LoVo (cell line): Measurements from ENCODE around the gene ZCCHC24.
"Not testable (repeated sequence)": the region's sequence is repeated elsewhere in the genome, so short reads cannot be mapped to it uniquely, and the experiment has no call there.

Experiments used
- DNase-seq: peaks from one replicate; pipeline ENCODE4 v3.0.0-alpha.2; 2016; ENCODE audit warnings: low spot score

The ZCCHC24 gene

DNA sequence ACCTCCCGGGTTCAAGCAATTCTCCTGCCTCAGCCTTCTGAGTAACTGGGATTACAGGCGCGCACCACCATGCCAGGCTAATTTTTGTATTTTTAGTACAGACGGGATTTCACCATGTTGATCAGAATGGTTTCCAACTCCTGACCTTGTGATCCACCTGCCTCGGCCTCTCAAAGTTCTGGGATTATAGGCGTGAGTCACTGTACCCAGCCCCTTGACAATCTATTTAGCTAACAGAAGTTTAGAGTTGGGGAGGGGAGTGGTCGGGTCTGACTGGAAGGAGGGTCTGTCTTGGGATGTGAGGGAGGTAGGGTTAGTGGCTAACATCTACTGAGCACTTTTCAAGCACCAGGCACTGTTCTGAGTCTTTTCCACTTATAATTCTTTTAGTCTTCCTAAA, 27.0 kb upstream of the ZCCHC24 start:
- DNase-seq: no peak

DNA sequence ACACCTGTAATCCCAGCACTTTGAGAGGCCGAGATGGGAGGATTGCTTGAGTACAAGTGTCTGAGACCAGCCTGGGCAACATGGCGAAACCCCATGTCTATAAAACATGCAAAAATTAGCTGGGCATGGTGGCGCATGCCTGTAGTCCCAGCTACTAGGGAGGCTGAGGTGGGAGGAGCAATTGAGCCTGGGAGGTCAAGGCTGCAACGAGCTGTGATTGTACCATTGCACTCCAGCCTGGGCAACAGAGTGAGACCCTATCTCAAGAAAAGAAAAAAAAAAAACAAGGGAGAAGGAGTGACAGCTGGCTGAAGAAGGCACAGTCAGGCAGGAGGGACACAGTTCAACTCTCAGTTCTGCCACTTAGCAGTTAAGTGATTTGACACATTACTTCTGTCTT, 26.4 kb upstream of the ZCCHC24 start:
- DNase-seq: no peak

DNA sequence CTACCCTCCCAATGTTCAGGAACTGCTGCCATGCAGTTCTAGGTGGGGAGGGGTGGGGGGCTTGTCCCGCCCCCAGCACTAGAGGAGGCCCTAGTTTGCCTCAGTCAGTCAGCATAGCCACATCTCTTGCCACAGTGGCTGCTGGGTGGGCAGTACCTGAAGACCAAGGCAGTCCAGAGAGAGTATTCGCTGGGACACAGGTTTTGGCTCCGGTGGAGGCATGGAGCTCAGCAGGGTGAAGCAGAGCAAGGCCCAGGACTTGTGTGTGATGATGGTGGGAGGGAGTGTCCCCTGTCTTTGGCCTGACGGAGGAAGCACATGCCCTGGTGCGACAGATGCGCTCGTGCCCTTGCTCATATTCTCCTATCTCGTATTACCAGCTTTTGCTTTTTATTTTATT, 24.7 kb upstream of the ZCCHC24 start:
- no peak for DNase-seq

DNA sequence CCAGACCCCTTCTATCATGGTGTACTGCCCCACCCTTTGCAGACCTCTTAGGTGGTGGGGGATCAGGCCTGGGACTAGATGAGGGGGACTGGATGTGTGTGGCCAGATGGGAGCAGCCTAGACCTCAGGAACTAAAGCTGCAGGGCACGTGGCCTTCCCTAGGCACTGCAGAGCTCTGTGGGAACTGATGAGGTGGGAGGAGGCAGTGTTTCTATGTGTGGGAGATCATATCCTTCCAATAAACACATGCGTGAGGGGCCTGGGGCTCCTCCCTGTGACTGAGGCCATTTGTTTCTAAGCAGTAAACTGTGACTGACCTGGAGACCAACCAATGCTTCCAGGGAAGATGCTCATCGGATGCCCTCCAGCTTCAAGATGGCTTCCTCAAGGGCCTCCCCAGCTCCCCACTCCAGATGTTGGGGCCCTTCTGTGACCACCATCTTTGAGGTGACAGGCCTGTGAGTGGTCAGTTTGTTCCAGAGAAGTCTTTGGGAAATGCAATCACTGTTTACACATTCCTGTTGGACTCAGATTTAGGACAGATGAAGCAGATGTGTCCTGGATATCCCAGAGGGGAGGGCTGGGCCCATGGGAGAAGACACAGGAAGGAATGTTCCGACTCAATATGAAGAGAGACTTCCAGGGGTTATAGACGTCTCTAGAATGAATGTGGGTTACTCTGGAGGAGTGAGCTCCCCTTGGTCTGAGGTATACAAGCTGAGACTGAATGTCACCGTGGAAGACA, 23.6 kb upstream of the ZCCHC24 start:
- DNase-seq: no peak

DNA sequence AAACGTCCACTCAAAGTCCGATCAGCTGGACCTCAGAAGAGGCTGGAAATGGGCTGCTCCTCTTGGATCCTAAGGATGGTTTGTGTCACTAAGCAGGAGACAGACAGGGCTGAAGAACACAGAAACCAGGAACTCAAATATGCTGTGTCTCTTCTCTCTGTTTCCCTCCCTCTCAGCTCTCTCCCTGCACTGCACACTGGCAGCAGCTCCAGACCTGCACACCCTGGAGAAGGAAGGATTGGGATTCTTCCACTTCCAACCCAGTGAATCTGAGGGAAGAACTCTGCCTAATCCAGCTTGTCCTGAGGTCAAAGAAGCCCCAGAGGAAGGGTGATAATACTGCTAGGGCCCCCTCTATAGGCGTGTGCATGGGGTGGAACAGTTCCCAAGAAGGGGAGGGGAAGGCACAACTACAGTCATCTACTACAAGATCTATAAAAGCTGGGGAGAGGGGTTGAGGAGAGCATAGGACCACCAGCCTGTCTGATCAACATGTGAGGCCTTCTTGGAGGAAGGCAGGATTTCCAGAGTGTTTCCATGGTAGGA, 22.7 kb upstream of the ZCCHC24 start:
- no peak for DNase-seq

DNA sequence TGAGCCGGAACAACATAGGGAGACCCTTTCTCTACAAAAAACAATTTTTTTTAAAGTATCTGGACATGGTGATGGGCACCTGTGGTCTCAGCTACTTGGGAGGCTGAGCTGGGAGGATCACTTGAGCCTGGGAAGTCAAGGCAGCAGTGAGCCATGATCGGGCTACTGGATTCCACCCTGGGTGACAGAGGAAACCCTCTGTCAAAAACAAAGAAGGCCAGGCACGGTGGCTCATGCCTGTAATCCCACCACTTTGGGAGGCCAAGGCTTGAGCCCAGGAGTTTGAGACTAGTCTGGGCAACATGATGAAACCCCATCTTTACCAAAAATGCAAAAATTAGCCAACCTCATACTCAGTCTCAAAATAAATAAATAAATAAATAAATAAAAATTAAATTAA, 19.9 kb upstream of the ZCCHC24 start:
- no peak for DNase-seq

DNA sequence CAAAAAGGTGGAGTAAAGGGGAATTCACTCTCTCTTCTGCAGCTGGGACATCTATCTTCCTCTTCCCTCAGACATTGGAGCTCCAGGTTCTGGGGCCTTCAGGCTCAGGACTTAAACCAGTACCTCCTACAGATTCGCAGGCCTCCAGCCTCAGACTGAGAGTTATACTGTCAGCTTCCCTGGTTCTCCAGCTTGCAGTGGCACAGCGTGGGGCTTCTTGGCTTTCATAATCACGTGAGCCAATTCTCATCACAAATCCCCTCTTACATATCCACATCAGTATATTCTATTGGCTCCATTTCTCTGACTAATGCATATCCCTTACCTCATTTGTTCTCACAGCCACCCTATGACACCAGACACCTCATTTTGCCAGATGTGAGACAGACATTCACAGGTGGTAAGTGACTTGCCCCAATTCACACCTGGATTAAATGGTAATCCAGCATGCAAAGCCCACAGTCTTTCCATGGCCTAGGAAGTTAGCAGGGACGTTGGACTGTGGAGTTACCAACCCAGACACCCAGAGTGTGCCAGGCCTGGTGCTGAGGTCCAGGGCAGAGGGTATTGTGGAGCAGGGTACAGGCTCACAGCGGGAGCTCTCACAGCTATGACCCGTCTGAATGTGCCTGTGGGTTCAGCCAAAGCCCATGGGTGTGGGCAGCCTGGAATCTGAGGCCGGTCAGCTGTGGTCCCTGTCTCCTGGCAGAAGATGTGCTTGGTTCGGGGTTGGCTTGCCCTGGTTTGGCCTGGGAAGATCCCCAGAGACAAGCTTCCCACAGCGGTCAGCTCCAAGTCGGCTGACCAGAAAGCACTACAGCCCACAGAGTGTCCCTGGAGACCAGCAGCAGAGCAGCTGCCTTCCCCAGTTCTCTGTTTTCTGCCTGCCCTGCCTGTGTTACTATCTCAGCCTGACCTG, 18.4 kb upstream of the ZCCHC24 start:
- no peak for DNase-seq

DNA sequence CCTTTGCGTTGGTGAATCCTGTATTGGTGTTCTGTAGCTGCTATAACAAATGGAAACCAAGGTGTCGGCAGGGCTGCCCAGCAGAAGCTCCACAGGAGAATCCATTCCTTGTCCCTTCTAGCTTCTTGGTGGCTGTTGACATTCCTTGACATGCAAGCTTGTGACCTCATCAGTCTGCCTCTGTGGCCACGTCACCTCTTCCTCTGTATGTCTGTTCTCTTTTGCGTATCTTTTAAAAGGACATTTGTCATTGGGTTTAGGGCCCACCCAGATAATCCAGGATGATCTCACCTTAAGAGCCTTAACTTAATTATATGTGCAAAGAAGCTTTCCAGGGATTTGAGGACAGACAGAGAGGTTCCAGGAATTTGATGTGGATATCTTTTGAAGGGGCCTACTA, 15.3 kb upstream of the ZCCHC24 start:
- DNase-seq: no peak

DNA sequence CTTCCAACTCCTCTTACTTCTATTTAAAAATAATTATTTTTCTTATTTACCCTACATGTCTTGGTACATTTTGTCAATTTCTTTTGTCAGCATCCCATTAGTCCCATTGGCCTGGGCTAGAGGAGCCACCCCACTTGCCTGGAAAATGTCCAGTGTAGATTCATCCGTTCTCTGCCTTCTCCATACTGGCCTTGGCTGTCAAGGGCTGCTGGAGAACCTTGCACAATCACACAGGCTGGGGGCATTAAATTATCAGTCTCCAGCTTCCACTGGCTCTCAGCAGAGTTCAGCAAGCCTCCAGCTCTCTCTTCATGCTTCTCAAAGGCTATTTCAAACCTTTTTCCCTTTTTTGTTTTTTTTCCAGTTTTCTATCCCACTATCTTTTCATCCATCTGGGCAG, 13.8 kb upstream of the ZCCHC24 start:
- no peak for DNase-seq

DNA sequence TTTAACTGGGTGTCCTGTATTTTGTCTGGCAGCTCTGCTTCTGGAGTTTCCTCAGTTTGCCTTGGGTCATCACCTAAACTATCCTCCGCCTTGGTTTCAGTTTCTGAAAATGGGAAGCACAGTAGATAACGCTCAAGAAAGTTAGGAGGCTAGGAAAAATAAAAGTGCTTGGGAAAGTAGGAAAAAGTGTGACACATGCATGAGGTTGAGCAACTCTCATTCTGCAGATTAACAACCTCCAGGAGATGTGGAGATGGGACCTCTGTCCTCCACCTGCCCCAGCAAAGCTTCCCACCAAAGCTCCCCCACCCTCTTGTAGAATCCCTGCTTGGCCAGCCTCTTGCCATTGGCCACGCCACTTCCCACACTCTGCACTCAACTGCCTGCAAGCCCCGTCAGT, 13.1 kb upstream of the ZCCHC24 start:
- no peak for DNase-seq

DNA sequence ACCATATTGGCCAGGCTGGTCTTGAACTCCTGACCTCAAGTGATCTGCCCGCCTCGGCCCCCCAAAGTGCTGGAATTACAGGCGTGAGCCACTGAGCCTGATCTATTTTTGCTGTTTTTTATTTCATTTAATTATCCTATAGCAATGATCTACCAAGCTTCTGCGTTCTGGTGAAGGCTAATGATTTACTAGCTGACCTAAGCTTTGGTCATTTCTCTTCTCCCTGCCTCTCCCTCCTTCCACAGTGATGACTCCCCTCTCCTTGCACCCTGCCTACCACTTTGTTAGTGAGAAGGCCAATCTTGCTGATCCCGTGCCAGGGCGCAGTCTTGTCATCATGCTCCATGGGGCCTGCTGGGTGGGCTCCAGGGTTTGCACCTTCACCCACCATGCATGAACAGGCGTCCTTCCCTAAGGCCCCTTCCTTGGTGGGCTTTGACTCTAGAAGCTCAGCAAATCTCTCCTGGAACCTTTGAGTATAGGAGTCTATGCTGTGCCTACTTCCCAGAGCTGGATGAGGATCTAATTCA, 11.9 kb upstream of the ZCCHC24 start:
- no peak for DNase-seq

DNA sequence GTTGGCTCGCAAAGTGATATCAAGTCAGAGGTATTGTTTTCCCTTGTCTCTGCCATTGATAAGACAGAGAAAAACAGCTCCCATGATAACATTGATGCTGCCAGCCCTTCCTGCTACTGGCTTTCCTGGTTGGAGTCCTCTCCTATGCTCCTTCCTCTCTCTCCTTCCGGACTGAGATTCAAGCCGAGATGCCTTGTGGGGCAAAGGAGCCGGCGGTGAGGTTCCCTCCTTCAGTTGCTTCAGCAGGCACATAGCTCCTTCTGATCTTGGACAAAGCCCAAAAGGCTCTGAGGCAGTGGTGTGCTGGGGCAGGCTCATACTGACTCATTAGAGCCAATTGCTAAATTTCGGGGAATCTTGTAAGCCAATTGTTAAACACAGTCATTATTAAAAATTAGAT, 8.8 kb upstream of the ZCCHC24 start:
- DNase-seq: no peak

DNA sequence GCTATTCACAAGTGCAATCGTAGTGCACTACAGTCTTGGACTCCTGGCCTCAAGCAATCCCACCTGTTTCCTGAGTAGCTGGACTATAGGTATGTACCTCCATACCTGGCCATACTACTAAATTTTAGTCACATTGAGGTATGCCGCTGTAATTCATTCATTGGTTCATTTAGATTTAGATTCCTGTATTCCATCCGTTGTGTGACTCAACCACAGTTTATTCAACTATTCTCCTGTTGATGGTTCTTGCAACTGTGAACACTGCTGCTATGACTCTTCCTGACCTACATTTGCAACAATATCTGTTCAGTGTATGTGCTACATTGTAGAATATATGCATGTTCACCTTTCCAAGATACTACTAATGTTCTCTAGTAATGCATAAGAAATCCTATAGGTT, 8.0 kb upstream of the ZCCHC24 start:
- DNase-seq: no peak

DNA sequence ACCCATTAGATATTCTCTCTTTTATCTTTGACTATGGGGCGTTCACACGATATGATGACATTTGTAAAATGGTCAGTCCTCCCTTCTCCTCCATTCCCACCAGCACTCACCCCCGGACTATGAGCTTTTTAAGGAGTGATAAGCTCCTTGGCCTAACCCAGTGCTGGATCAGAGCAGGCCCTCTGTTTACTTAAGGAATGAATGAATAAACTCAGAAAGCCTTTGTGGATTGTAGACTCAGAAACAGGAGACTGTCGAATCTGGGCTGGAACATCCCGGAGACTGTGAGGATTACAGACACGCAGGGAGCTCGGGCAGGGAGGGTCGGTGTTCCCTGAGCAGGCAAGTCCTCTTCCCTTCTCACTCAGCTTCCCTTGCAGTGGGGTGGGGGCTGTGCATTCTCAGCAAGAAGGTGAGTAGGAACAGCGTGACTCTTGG, 6.8 kb upstream of the ZCCHC24 start:
- no peak for DNase-seq

DNA sequence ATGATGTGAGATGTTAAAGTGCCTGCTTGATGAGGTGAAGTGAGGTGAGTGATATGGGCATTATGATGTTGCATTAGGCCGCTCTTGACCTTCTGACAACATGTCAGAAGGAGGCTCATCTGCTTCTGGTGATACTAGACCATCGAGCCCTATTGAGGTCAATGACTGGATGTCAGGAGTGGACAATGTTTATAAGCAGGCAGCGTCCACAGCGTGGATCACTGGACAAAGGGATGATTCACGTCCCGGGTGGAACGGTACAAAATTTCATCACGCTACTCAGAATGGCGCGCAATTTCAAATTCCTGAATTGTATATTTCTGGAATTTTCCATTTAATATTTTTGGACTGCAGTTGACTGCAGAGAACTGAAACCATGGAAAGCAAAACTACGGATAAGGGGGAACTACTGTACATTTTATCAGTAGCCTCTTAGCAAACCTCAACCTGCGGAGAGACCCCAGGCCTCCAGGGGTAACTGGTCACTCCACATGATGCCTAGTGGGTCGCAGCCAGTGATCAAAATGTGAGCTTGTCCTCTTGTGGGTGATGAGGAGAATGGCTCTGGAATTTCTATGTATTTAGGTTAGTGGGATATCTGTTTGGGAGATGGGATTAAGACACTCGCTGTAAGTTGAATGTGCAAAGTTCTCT, 5.7 kb upstream of the ZCCHC24 start:
- DNase-seq: no peak

DNA sequence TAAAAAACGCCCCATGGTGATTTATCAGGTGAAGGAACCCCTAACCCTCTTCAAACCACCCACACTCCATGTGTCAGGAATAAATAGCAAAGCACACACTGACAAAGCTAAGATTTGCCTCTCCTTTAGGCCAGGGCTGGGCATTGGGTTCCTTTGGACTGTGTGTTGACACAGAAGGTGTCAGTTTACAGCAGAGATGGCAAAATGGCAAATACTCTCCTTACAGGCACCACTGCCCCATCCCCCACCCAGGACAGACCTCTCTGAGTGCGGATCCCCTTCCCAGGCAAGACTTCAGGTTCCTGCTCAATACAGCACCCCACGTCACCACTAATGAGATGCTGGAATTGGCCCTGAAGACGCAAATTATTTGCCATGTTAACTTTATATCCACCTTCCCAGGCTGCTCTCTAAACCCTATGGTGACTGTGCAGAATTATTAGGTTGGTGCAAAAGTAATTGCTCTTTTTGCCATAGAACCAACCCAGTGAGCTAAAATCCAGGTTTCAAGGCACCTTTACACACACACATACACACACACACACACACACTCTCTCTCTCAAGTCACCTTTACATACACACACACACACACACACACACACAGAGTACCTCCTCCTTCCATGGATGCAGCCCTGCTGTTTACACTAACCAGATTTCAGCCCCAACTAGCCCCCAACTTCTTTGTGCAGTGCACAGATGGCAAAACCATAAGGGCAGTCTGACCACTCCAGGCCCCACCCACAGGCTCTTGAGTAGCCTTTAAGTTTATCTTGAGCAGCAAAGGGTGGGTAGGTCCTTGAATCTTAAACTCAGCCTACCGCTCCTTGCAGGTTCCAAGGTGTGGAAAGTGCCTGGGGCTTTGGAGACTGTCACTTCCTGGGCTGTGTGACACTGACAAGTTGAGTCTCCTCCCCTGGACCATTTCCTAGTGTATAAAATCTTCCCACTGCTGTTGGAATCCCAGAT, 4.0 kb upstream of the ZCCHC24 start:
- DNase-seq: no peak

DNA sequence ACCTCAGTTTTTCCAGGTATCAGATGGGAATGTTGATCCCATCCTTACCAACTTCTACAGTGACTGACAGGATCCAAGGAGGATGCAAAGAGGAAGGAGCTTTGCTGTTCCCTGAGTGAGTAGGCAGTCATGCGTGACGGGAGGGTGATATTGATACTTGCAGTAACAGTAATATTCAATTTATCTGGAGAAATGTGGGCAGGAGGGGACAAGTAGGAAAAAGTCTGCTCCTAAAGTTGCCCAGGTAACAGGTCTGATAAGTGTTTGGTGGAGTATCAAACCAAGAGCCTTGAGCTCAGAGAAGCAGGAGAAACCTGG, 3.3 kb upstream of the ZCCHC24 start:
- no peak for DNase-seq

DNA sequence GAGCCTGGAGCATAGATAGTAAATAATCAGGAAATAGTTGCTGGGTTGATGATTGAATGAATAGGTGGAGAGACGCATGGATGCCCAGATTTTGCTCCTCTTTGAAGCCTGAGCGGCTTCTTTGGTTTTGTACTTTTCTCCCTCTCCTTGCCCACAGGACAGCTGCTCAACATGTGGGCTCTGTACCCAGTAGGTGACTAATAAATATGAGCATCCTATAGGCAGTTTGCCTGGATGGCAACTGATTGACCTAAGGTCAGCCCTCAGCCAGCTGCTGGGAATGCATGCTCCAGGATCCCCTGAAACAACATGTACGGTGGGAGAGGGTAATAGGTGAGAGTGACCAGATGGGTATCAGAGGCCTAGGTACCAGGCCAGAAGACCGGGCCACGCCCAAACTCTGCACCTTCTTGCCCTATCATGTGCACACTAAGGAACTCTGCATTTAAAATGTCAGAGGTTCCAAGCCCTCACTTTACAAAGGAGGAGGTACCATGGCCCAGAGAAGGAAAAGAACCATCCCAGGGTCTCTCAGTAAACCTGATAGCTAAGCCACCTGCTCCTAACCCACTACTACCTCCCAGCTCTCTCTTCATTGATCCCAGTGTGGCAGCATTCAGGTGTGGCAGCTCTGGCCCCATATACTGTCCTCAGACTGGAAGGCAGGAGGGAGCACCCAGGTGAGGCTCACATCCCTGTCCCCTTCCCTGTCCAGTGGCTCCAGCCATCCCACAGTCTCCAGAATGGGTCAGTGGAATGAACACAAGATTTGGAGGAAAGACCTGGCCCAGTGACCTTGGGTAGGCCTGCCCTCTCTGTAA, 2.7 kb upstream of the ZCCHC24 start:
- no peak for DNase-seq

DNA sequence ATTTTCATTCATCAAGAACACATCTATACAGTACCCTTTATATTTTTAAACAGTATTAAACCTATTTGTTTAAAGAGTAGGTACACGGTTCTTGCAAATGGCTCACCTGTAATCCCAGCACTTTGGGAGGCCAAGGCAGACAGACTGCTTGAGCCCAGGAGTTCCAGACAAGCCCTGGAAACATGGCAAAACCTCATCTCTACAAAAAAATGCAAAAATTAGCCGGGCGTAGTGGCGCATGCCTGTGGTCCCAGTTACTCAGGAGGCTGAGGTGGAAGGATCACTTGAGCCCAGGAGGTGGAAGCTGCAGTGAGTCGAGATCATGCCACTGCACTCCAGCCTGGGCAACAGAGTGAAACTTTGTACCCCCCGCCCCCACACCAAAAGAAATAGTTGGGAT, 1.8 kb upstream of the ZCCHC24 start:
- not testable (repeated sequence) for DNase-seq

DNA sequence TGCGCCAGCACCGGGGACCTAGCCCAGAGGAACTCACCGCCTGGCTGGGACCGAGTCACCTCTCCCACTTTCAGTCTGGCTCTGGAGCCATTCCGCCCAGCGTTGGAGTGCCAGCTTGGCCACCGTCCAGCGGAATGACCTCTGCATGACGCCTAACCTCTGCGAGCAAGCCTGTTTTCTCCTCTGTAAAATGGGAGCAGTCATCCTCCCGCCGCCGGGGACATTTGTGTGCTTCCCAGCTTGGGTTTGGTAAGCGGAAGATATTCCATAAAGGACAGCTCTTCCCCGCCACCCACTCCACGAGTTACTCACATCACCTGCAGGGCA, 1.3 kb upstream of the ZCCHC24 start:
- DNase-seq: no peak
